GM12891 (cell line): ENCODE measurements around the gene ATG4B.

Experiments used
- DNase-seq: peaks from one replicate; pipeline ENCODE4 v3.0.0; 2011; ENCODE audit warnings: low spot score; ENCODE audit not compliant: insufficient read length
- FAIRE-seq: peaks from 2 replicates; lab custom pipeline; 2011; peaks lifted over from hg19 to GRCh38; lab: Jason Lieb, UNC
- PAX5 ChIP-seq: IDR thresholded peaks from 2 replicates; pipeline ENCODE4 v1.6.1; 2011; ENCODE audit warnings: low read length, moderate library complexity, mild to moderate bottlenecking; ENCODE audit not compliant: insufficient read depth, severe bottlenecking
- POLR2A ChIP-seq: IDR thresholded peaks from 2 replicates; pipeline ENCODE4 v1.6.1; 2011; ENCODE audit warnings: low read depth, low read length, control low read depth
- POLR2AphosphoS5 ChIP-seq: IDR thresholded peaks from 2 replicates; pipeline ENCODE4 v1.6.1; 2011; ENCODE audit warnings: low read depth, low read length, control low read depth
- POU2F2 ChIP-seq: IDR thresholded peaks from 2 replicates; pipeline ENCODE4 v1.6.1; 2011; ENCODE audit warnings: low read depth, mild to moderate bottlenecking, control low read depth, low read length, moderate library complexity
- SPI1 ChIP-seq: IDR thresholded peaks from 2 replicates; pipeline ENCODE4 v1.6.1; 2011; ENCODE audit warnings: low read depth, low read length, control low read depth
- TAF1 ChIP-seq: IDR thresholded peaks from 2 replicates; pipeline ENCODE4 v1.6.1; 2011; ENCODE audit warnings: low read depth, low read length, control low read depth

ATG4B gene

GRCh38 chr2:241639385-241639784 is 1.9 kb downstream of the ATG4B start:
- TF ChIP-seq POLR2A (no peak), PAX5 (no peak), POLR2AphosphoS5 (no peak), TAF1 (no peak), POU2F2 (no peak), SPI1 (no peak)
- DNase-seq: no peak
- no peak for FAIRE-seq

GRCh38 chr2:241640165-241640795 is 2.8 kb downstream of the ATG4B start:
- TF ChIP-seq PAX5 (no peak), POU2F2 (no peak), SPI1 (no peak), TAF1 (no peak), POLR2A (no peak), POLR2AphosphoS5 (no peak)
- no peak for FAIRE-seq
- no peak for DNase-seq

- DNase-seq (no peak), FAIRE-seq (no peak)
- no peak for TF ChIP-seq POLR2AphosphoS5
- TF ChIP-seq POU2F2: no peak
- TF ChIP-seq TAF1: no peak
These were observed 4.1 kb downstream of the ATG4B start for GRCh38 chr2:241641631-241642030.

- DNase-seq: no peak
- TF ChIP-seq SPI1 (no peak), POU2F2 (no peak), POLR2A (no peak), TAF1 (no peak), POLR2AphosphoS5 (no peak), PAX5 (no peak)
- FAIRE-seq: no peak
These were observed 7.8 kb downstream of the ATG4B start for GRCh38 chr2:241645056-241645914.

- no peak for FAIRE-seq
These were observed 8.6 kb downstream of the ATG4B start for GRCh38 chr2:241645915-241646645.

GRCh38 chr2:241648453-241648852 is 11.0 kb downstream of the ATG4B start:
- TF ChIP-seq TAF1 (no peak), POLR2A (no peak), POLR2AphosphoS5 (no peak), SPI1 (no peak), PAX5 (no peak), POU2F2 (no peak)
- FAIRE-seq (no peak), DNase-seq (no peak)

More at GRCh38 chr2:241645915-241646645, 8.6 kb downstream of the ATG4B start:
- DNase-seq: no peak
- no peak for TF ChIP-seq POU2F2
- no peak for TF ChIP-seq POLR2AphosphoS5
- TF ChIP-seq PAX5: no peak
- TF ChIP-seq TAF1: no peak
- TF ChIP-seq SPI1: no peak
- TF ChIP-seq POLR2A: no peak

- TF ChIP-seq POLR2A (no peak), PAX5 (no peak), TAF1 (no peak), SPI1 (no peak), POLR2AphosphoS5 (no peak), POU2F2 (no peak)
- FAIRE-seq (no peak), DNase-seq (no peak)
These were observed 11.9 kb downstream of the ATG4B start for GRCh38 chr2:241649404-241649803.

- DNase-seq (no peak), FAIRE-seq (no peak)
- TF ChIP-seq POLR2AphosphoS5 (no peak), SPI1 (no peak), TAF1 (no peak), POLR2A (no peak), PAX5 (no peak), POU2F2 (no peak)
These were observed 12.4 kb downstream of the ATG4B start for GRCh38 chr2:241649927-241650326.

GRCh38 chr2:241652142-241652541 is 14.6 kb downstream of the ATG4B start:
- DNase-seq (no peak), FAIRE-seq (no peak)
- TF ChIP-seq SPI1: no peak
- TF ChIP-seq POLR2A: no peak
- TF ChIP-seq POLR2AphosphoS5: no peak
- TF ChIP-seq TAF1: no peak
- no peak for TF ChIP-seq PAX5
- TF ChIP-seq POU2F2: no peak
